ENCODE data around the gene GNAI3.
"Not testable (repeated sequence)": the region's sequence is repeated elsewhere in the genome, so short reads cannot be mapped to it uniquely, and the experiment has no call there.

Gene GNAI3

DNA sequence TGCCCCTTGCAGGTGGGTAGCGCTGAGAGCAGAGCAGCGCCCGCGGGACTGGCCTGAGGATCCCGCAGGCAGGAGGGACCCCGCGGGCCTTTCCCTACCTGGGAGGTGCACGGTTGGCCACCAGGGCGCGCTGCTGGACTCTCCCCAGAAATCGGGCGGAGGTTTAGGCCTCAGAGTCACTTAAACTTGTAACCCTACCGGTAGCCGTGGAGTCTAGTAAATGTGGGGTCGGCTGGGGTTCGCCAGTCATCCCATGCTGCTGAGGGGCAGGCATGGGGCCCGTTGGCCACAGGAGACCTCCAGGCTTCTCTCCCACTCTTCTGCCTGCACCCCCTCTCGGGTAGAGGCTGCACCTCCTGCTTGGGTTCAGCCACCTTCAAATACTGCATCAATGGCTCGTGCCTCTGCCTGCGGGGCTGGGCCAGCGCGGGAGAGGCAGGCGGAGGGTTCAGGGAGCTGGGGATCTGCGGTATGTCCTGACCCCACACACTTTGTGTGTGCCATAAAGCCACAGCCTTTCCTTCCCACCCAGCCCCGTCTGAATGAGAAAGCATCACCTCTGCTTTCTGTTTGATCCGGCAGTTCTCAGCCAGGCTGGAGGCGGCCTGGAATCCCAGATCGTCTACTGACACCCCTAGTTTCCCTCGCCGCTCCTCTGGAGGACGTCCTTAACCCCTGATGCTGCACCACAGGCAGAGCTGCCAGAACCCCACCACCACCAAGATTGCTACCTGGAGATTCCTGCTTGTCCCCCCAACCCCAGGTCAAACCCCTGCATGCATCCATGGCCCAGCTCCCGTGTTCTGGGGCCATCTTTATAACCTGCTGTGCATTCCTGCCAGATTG lies 95.2 kb downstream of the GNAI3 start:
- H3K4me3 ChIP-seq (ENCODE audit: low read length): no peak overlapping the region
- DNase-seq (ENCODE audit: low read depth, low spot score): peak; percentile 66

DNA sequence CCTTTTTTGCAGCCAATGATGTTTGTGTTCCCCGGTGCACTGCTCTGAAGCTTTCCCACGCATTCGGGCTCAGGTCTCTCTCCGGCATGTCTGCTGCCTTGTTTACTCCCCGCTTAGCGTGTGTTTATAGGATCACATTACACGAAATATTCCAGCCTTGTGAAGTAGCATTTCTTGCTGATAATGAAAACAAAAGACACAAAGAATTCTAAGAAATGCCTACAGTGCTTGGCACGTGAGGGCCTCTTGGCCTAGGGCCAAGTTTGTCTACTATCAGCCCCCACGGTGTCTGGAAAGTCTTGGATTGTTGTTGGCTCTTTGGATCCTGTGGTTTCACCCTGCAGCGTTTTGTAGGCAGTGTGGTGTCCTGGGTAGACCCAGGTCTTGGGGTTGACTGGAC lies 96.3 kb downstream of the GNAI3 start:
- no peak overlapping the region for H3K4me3 ChIP-seq (ENCODE audit: low read length)
- DNase-seq (ENCODE audit: low read depth, low spot score): no peak

DNA sequence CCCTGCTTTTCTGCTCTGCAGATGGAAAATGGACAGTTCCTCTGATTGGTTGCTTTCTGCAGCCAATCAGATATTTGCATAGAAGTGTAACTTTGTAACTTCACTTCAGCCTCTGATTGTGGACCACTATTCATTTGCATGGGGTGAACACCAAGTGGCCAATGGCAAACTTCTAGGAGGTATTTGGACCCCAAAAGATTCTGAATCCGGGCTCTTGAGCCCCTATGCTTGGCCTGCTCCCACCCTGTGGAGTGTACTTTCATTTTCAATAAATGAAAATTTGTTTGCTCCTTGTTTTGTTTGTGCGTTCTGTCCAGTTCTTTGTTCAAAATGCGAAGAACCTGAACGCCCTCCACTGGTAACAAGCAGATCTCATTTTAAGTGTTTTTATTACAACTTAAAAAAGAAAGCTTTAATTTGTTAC lies 101.1 kb downstream of the GNAI3 start:
- H3K4me3 ChIP-seq (ENCODE audit: low read length): peak overlapping the region; percentile 25; the same call in 1 of the 2 replicates
- DNase-seq (ENCODE audit: low read depth, low spot score): peak; percentile 46

DNA sequence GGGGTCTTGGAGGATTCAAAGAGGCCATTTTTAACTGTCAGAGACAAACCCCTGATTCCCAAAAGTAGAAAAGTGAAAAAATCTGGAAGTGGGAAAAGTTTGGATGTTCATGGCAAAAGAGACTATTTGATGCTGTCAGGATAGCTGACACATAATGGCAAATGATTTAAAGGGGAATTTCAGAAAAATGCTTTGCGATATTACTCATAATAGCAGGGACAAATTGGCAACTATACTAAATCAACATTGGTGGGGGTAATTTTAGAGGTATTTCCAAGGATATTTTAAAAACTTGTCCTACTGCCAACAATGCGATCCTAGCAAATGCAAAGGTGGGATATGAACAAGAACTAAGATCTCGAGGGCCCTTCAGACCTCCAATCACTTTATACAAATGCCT lies 102.2 kb downstream of the GNAI3 start:
- DNase-seq (ENCODE audit: low read depth, low spot score): no peak
- no peak overlapping the region for H3K4me3 ChIP-seq (ENCODE audit: low read length)

DNA sequence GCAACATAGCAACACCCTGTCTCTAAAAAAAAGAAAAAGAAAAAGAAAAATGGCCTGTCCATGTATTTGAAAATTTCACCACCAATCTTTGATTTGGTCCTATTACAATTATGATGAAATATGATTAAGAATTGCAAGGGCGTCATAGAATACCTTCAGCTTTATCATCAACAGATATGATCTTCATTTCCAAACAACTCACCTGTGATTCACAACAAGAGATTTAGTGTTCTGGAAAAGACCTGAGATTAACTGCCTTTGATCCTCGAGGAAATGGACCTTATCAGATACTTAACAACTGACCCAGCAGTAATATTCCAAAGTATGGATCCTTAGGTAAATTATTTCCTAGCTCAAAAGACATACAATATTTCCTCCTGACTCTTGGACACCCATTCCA lies 104.0 kb downstream of the GNAI3 start:
- no peak overlapping the region for H3K4me3 ChIP-seq (ENCODE audit: low read length)
- DNase-seq (ENCODE audit: low read depth, low spot score): no peak

DNA sequence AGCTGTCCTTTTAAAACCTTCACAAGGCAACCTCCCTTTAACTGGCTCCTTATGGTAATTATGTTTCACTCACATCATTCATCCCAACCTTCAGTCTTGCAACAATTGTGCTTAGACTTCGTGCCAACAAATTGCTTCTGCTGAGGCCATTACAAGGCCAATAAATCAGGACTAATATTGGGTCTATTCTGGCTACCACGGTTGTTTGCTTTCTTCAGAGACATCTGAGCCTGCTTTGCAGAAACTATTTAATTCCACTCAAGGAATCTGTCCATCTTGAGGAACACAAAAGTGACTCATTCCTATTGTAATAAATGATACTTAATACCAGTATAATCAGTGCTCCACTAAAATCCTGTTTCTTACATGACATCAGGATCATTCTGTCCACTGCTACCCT lies 104.9 kb downstream of the GNAI3 start:
- no peak for DNase-seq (ENCODE audit: low read depth, low spot score)

DNA sequence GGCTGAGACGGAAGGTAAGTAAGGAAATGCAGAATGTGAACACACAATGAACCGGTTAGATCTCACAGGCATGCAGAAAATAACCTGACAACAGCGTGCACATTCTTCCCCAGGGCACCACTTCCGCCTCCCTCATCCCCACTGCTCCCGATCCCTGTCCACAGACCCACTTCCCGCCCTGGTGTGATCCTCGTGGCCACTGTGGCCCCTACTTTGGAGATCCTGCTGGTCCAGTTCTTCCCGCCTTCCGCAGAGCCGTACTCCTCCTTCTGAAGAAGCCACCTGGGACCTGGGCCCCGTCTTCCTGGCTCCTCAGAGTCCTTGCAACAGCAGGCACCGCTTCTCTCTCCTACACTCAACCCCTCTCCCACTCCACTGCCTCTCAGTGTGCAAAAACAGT lies 106.1 kb downstream of the GNAI3 start:
- DNase-seq (ENCODE audit: low read depth, low spot score): no peak
- no peak overlapping the region for H3K4me3 ChIP-seq (ENCODE audit: low read length)

More for the DNA sequence above, 104.9 kb downstream of the GNAI3 start:
- no peak overlapping the region for H3K4me3 ChIP-seq (ENCODE audit: low read length)

DNA sequence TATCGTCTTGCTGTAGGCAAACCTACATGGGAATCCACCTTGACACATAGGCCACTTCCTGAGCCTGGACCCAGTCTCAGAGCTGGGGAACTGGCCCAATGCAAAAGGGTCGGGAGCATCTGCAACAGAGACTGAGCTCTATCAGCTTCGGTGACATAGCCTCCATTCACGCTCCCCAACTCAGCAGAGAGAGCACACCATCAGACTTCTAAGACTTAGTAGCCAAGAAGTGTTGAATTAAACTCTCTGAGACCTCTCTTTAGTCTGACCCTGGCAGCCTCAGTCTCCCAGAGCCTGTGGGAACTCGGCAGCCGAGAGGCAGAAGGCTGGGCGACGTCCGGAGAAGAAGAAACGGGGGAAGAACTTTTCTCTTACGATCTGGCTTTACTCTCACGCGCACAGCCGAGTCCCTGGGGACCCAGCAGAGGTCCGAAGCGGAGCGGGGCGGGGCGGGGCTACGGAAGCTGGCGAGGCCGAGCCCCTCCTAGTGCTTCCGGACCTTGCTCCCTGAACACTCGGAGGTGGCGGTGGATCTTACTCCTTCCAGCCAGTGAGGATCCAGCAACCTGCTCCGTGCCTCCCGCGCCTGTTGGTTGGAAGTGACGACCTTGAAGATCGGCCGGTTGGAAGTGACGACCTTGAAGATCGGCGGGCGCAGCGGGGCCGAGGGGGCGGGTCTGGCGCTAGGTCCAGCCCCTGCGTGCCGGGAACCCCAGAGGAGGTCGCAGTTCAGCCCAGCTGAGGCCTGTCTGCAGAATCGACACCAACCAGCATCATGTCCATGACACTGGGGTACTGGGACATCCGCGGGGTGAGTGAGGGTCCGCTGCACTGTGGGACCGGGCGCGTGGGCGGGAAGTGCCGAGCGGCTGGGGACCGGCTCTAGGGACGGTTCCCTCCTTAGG lies 107.5 kb downstream of the GNAI3 start, which contains the start of gene GSTM4:
TSS of gene GSTM4 (plus strand) at position 485 of the 905 bp plus-strand sequence. CDS start at position 776, 291 bp downstream.
- DNase-seq (ENCODE audit: low read depth, low spot score): peak; percentile 42
- peak within 1 kb of the TSS; percentile 82 for H3K4me3 ChIP-seq (ENCODE audit: low read length)

DNA sequence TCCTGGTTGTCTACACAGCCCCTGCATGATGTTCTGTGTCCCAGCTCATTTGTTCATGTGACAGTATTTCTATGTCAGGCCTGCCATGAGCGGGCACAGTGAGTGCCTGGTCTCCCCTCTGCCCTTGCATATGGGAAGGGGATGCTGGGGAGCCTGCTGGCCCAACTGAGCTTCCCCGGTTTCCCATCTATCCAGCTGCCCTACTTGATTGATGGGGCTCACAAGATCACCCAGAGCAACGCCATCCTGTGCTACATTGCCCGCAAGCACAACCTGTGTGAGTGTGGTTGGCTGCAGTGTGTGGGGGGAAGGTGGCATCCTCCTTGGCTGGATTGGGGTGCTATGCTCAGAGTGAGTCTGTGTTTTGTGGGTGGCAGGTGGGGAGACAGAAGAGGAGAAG lies 109.0 kb downstream of the GNAI3 start:
- no peak for DNase-seq (ENCODE audit: low read depth, low spot score)
- H3K4me3 ChIP-seq (ENCODE audit: low read length): no peak overlapping the region

DNA sequence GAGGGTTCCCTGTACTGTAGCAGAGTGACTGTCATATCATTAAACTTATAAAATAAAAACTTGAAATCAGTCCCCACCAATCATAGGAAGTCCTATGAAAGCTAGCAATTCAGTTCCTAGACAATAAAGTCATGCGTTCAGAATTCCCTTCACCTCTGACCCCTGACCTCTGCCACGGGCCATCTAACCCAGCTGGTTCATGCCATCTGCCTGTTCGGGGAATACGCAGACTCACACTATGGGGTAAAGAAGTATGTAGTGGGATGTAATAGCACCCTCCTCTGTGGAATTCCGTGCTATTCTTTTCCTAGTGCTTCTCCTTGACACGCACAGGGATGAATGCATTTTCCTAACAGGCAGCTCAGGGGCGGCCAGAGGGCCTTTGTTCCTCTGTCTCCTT lies 109.6 kb downstream of the GNAI3 start:
- no peak for DNase-seq (ENCODE audit: low read depth, low spot score)
- no peak overlapping the region for H3K4me3 ChIP-seq (ENCODE audit: low read length)

DNA sequence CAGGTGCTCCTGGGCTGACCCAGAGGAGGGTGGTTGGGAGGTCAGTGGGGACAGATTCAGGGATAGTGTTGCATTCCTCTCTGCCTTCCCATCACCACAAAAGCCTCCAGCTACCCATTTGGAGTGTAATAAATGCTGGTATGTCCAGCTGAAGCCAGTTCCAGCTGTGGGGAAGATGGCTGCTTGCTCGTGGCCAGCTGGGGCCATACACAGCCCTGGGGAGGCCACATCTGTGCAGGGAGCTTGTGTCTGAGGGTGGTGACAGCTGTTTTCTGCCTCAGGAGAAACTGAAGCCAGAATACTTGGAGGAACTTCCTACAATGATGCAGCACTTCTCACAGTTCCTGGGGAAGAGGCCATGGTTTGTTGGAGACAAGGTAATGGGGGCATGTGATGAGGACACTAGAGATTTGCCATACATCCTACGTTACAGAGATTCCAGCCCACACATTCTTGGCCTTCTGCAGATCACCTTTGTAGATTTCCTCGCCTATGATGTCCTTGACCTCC lies 110.2 kb downstream of the GNAI3 start:
- DNase-seq (ENCODE audit: low read depth, low spot score): no peak
- H3K4me3 ChIP-seq (ENCODE audit: low read length): no peak overlapping the region

DNA sequence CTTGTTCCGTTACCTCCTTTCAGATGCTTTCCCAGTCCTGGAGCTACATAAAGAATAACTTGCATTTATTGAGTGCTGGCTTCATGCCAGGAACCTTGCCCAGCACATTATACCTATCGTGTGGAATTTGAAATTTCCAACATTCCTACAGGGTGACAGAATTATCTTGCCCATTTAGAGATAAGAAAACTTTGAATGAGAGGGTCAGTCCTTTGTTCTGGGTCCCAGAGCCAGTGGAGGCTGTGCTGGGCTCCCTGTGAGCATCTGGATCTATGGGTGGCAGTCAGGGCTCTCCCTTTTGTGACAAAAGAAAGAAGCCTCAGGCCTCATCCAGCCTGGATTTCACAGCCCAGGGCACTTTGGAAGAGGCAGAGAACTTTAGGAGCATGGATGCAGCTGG lies 110.7 kb downstream of the GNAI3 start:
- DNase-seq (ENCODE audit: low read depth, low spot score): no peak
- no peak overlapping the region for H3K4me3 ChIP-seq (ENCODE audit: low read length)

DNA sequence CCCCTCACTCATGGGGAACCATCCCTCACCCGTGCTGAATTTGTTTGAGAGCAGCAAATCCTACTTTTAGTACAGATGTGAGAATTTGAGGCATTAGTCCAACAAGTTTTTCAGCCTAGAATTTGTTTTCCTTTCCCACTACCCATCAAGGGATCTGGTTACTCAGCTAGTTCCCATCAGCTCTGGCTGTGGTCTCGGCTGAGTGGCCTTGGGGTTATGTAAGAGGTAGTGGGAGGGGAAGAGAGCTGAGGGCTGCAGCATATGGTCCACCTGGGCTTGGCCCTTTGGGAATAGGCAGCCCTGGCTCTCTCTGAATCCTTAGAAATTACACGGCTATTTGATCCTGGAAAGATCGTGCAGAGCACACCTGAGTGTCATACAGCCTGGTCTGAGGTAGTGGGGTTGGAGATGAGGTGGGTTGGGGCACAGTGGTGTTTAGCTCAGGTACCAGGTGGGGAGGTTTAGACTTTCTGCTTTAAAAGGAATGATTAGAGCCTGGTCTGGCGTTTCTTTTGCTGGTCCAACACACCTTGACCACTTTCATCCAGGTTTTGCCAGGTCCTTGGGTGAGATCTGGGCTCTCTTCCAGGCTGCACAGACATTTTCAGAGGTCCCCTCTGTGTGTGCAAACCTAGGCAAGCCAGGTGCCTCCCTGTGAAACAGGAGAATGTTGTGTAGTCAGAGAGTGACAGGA lies 111.7 kb downstream of the GNAI3 start:
- no peak overlapping the region for H3K4me3 ChIP-seq (ENCODE audit: low read length)
- DNase-seq (ENCODE audit: low read depth, low spot score): no peak

DNA sequence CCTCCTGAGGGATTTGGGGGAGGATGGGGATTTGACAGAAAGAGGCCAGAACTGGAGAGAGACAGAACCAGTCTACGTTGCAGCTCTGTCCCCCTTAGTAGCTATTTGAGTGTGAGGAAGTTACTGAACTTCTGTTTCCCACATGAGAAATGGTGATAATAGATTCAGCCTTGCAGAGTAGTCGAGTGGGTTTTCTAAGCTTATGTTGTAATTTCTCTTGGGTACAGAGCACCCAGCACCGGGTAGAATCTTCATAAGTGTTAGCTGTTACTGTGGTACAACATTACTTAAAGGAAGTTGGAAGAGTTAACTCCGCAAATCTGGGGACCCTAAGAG lies 112.2 kb downstream of the GNAI3 start:
- not testable (repeated sequence) for H3K4me3 ChIP-seq (ENCODE audit: low read length); DNase-seq (ENCODE audit: low read depth, low spot score)

DNA sequence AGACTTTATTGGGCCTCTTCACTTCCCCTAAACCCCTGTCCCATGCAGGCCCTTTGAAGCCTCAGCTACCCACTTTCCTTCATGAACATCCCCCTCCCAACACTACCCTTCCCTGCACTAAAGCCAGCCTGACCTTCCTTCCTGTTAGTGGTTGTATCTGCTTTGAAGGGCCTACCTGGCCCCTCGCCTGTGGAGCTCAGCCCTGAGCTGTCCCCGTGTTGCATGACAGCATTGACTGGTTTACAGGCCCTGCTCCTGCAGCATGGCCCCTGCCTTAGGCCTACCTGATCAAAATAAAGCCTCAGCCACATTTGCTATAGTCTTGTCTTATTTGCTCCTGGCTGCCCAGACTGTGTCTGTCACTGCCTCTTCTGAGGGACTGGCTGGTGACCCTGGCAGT lies 113.0 kb downstream of the GNAI3 start:
- H3K4me3 ChIP-seq (ENCODE audit: low read length): no peak overlapping the region
- DNase-seq (ENCODE audit: low read depth, low spot score): no peak

DNA sequence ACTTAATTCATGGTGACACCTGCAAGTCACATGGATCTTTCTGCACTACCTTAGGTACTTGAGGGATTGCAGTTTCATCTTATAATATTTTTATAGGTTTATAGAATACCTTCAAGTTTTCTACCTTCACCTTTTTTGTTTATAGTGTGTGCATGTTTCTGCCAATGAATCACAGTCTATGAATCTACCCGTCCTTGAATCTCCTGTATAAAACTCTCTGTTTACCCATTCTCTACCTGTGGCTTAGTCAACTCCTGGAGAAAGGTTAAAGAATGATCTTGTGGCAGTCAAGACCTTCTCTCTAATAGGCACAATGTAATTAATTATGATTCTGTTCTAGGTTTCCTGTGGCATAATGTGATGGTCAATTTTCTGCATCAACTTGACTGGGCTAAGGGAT lies 116.3 kb downstream of the GNAI3 start:
- no peak for DNase-seq (ENCODE audit: low read depth, low spot score)
- H3K4me3 ChIP-seq (ENCODE audit: low read length): no peak overlapping the region

DNA sequence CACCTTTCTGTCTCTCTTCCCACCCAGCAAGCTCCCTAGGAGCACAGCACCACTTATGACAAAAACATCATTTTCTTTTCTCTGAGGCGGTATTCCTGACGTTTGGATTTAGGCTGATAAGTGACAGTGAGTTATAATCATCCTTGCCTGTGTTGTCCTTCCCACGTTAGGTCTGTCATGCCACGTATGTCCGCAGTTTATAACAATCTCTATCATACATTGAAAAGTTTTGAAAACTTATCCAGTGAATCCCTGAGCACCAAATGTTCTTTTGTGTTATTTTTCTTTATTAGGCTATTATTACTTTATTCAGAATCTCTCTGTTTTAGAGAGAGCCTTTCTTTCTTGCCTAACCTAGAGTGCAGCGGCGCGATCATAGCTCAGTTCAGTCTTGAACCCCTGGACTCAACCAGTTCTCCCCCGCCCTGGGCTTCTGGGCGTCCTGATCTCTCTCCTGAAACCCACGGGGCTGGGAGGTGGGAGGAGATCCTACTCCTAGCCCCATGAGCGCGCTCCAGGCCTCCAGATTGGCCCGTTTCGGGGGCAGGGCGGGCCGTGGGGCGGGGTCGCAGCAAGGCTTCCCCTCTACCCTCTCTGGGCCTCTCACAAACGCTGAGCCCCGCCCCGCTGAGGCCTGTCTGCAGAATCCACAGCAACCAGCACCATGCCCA lies 119.2 kb downstream of the GNAI3 start, which contains the start of gene GSTM2:
TSS of gene GSTM2 (plus strand) at position 606 of the 671 bp plus-strand sequence. CDS start at position 665, 59 bp downstream.
- DNase-seq (ENCODE audit: low read depth, low spot score): peak; percentile 47
- peak within 1 kb of the TSS; percentile 13 for H3K4me3 ChIP-seq (ENCODE audit: low read length)
